CD4-positive, alpha-beta memory T cell (primary cell): Measurements from ENCODE around the gene SUCLG2. TPM values are rescaled to one million over a fixed set of nuclear protein-coding genes. Genes with fewer than 3 reads are reported as not detected.

ENCODE experiments used
- CTCF ChIA-PET: fragments of 350-600 bp; sonication (Branson Sonifier 250); formaldehyde crosslinking; loops from one replicate; lab custom pipeline; 2021; ENCODE audit warnings: inconsistent platforms; ENCODE audit not compliant: partially characterized antibody; lab: Charles Lee
- POLR2A ChIA-PET: fragments of 350-600 bp; sonication (Branson Sonifier 250); formaldehyde crosslinking; loops from one replicate; lab custom pipeline; 2021; ENCODE audit not compliant: partially characterized antibody; lab: Charles Lee
- DNase-seq, 5 donors: peaks; one replicate each; pipeline versions ENCODE4 v3.0.0 to v3.0.0-alpha.2; 2020 to 2022; ENCODE audit warnings: mixed read lengths in 1 of 5
- H3K27ac ChIP-seq: one replicate; pipeline ENCODE4 v1.7.0; 2013; ENCODE audit warnings: low read depth, low read length
- H3K27me3 ChIP-seq: 2 replicates; pipeline ENCODE4 v1.7.0; 2013; ENCODE audit warnings: mild to moderate bottlenecking, low read length, moderate library complexity; ENCODE audit not compliant: insufficient read depth
- H3K36me3 ChIP-seq: 2 replicates; pipeline ENCODE4 v1.7.0; 2013; ENCODE audit warnings: mild to moderate bottlenecking, low read length, moderate library complexity; ENCODE audit not compliant: insufficient read depth
- H3K4me1 ChIP-seq: 2 replicates; pipeline ENCODE4 v1.7.0; 2013; ENCODE audit warnings: mild to moderate bottlenecking, low read length, moderate library complexity; ENCODE audit not compliant: insufficient read depth
- H3K4me3 ChIP-seq, 2 donors: one replicate each; pipeline ENCODE4 v1.7.0; 2013; ENCODE audit warnings: low read length in 2 of 2, mild to moderate bottlenecking in 1 of 2
- H3K9me3 ChIP-seq, 2 donors: one replicate each; pipeline ENCODE4 v1.7.0; 2013; ENCODE audit warnings: low read length in 2 of 2, control low read depth in 1 of 2; ENCODE audit not compliant: control insufficient read depth in 1 of 2
- H3K27ac Mint-ChIP-seq, 7 donors: one replicate each; pipeline ENCODE4 v1.8.0; 2020 to 2021; ENCODE audit warnings: mixed read lengths in 7 of 7, mild to moderate bottlenecking in 6 of 7, inconsistent platforms in 3 of 7, moderate library complexity in 3 of 7
- H3K27me3 Mint-ChIP-seq, 2 donors: one replicate each; pipeline ENCODE4 v1.8.0; 2020 to 2021; ENCODE audit warnings: mixed read lengths in 2 of 2
- H3K36me3 Mint-ChIP-seq, 2 donors: one replicate each; pipeline ENCODE4 v1.8.0; 2020 to 2021; ENCODE audit warnings: mixed read lengths in 2 of 2, inconsistent platforms in 1 of 2, mild to moderate bottlenecking in 1 of 2
- H3K4me1 Mint-ChIP-seq, 4 donors: one replicate each; pipeline ENCODE4 v1.8.0; 2020 to 2021; ENCODE audit warnings: mixed read lengths in 4 of 4, mild to moderate bottlenecking in 1 of 4
- H3K4me3 Mint-ChIP-seq, 8 donors: one replicate each; pipeline ENCODE4 v1.8.0; 2020 to 2021; ENCODE audit warnings: mixed read lengths in 8 of 8, mild to moderate bottlenecking in 7 of 8, moderate library complexity in 6 of 8, inconsistent platforms in 3 of 8
- H3K9me3 Mint-ChIP-seq, 8 donors: one replicate each; pipeline ENCODE4 v1.8.0; 2020 to 2021; ENCODE audit warnings: mixed read lengths in 8 of 8, mild to moderate bottlenecking in 5 of 8, inconsistent platforms in 3 of 8, moderate library complexity in 1 of 8
- intact Hi-C: fragments of 100-400 bp; cut with micrococcal nuclease; formaldehyde crosslinking; loops from one replicate; pipeline ENCODE4 v1.15.1; 2023
- polyA plus RNA-seq, 2 donors: library from polyadenylated mRNA; unstranded; fragments of 300-500 nt; fragmentation: Illumina TruSeq; gene quantifications; one replicate each; pipeline ENCODE4 v1.2.3, GENCODE V29; 2021
- total RNA-seq, 2 experiments: library from RNA; stranded (reverse); gene quantifications; one replicate each; pipeline ENCODE4 v1.2.3, GENCODE V29; 2021

The SUCLG2 gene
- total and polyA plus RNA-seq, 4 experiments from 2014 or later, result 46.1 to 114 (median 56.8) TPM

DNA sequence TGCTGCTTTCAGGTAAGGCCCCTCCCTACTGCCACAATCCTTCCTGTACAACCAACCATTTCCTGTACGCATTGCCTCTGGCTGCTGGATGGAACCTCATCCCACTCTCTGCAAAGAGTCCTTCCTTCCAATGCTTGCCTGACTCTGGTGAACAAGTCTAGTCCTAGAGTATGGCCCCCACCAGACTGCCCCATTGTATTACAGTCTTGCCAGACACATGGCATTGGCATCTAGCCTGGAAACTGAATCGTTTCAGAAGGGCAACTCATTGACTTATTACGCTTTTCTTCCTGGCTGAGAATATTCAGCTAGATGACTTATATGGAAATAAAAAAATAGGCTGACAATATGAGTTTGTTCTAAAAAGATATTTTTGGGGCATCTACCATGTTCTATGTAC is 170.3 kb downstream of the SUCLG2 start:
- H3K27me3 Mint-ChIP-seq, result no peaks in the 10 kb centered on the region
- H3K4me1 ChIP-seq, result peaks cover 5% of the 10 kb centered on the region
- ChIA-PET POLR2A (no interaction called here), CTCF (no interaction called here)
- H3K9me3 ChIP-seq, result no peaks in the 10 kb centered on the region
- H3K4me1 Mint-ChIP-seq, result peaks cover 6 to 28% (median 10%) of the 10 kb centered on the region in 4 donors
- H3K27me3 ChIP-seq, result no peaks in the 10 kb centered on the region
- peaks cover 0 to 2% (median 0%) of the 10 kb centered on the region in 8 donors for H3K9me3 Mint-ChIP-seq
- DNase-seq, result no peak
- intact Hi-C loops, result no loop called here
- peak overlapping the region in 2 of 7 donors; percentile 16 to 53 for H3K27ac Mint-ChIP-seq
- no peak overlapping the region for H3K27ac ChIP-seq
- no peaks in the 10 kb centered on the region for H3K36me3 ChIP-seq
- peaks cover 36 to 54% of the 10 kb centered on the region in 2 donors for H3K36me3 Mint-ChIP-seq
- H3K4me3 Mint-ChIP-seq, result no peak overlapping the region
- H3K4me3 ChIP-seq, result no peak overlapping the region

DNA sequence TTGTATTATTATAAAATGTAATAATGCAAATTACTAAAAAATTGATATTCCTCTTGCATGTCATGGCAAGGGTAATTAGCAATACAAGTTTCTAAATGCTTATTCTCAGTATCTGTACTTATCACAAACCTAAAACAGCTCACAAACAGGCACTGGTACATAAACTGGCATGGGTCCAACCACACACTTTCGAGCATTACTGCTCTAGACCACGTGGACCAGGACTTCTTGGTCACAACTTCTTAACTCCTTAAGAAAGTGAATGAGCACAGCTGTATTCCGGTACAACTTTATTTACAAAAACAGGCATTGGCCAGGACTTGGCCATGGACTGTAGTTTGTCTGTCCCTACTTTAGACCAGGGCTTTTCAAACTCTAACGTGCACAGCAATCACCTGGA is 173.3 kb downstream of the SUCLG2 start:
- no peaks in the 10 kb centered on the region for H3K9me3 ChIP-seq
- no peak overlapping the region for H3K27ac Mint-ChIP-seq
- H3K4me3 ChIP-seq, result no peak overlapping the region
- POLR2A ChIA-PET, result no interaction called here
- H3K36me3 ChIP-seq, result no peaks in the 10 kb centered on the region
- peaks cover 0 to 2% (median 0%) of the 10 kb centered on the region in 8 donors for H3K9me3 Mint-ChIP-seq
- H3K27me3 Mint-ChIP-seq, result no peaks in the 10 kb centered on the region
- DNase-seq, result no peak
- H3K4me1 Mint-ChIP-seq, result peaks cover 7 to 28% (median 11%) of the 10 kb centered on the region in 4 donors
- peaks cover 39 to 72% of the 10 kb centered on the region in 2 donors for H3K36me3 Mint-ChIP-seq
- peaks cover 5% of the 10 kb centered on the region for H3K4me1 ChIP-seq
- no peak overlapping the region for H3K4me3 Mint-ChIP-seq
- no peak overlapping the region for H3K27ac ChIP-seq
- intact Hi-C loops, result no loop called here
- no peaks in the 10 kb centered on the region for H3K27me3 ChIP-seq
- CTCF ChIA-PET, result no interaction called here

DNA sequence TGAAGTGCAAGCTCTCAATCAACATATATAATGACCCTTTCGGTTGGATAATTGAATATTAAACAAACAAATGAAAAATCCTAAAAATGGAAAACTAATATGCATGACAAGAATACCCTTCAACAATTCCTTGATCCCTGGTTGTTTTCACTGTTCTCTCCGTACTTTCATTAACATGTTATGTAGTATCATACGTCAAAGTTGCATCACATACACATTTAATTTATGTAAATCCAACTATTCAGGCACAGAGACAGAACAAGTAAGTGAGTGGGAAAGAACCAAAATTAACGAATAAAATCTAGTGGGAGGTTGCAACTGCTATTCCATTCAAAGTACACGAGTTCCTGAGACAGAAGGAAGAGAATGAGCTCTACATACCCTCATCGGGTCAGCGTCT is 176.0 kb downstream of the SUCLG2 start:
- intact Hi-C loops, result no loop called here
- Histone ChIP-seq H3K4me3 (no peak overlapping the region), H3K4me1 (no peaks in the 10 kb centered on the region), H3K27ac (no peak overlapping the region), H3K36me3 (no peaks in the 10 kb centered on the region), H3K27me3 (no peaks in the 10 kb centered on the region), H3K9me3 (no peaks in the 10 kb centered on the region)
- Mint-ChIP-seq H3K27ac (no peak overlapping the region), H3K27me3 (no peaks in the 10 kb centered on the region), H3K36me3 (peaks cover 43 to 75% of the 10 kb centered on the region in 2 donors), H3K9me3 (peaks cover 0 to 2% (median 0%) of the 10 kb centered on the region in 8 donors), H3K4me1 (peaks cover 0 to 14% (median 4%) of the 10 kb centered on the region in 4 donors), H3K4me3 (no peak overlapping the region)
- ChIA-PET CTCF (interaction anchor here (1.4 kb wide), 1 partner anchor 10 kb away, joined by 5 read pairs; no protein-coding TSS in a partner anchor), POLR2A (no interaction called here)
- no peak for DNase-seq

DNA sequence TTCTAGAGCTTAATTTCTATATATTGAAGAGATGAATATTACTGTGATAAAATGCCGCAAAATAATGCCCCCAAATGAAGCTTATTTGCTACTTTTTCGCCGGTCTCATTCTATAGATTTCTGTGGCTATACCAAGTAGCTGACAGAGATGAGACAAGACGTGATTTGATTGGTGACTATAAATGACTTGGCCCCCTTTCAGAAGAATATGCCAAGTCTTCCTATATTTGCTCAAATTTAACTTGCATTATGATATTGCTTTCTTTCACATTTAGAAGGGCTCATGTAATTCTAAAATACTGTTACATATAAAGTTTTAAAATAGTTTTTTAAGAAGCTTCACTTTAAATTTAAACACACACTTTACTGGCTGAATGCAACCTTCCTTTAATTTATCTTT is 180.1 kb downstream of the SUCLG2 start:
- ChIA-PET CTCF (no interaction called here), POLR2A (no interaction called here)
- Mint-ChIP-seq H3K27ac (no peak overlapping the region), H3K4me1 (peaks cover 0 to 4% (median 0%) of the 10 kb centered on the region in 4 donors), H3K9me3 (no peaks in the 10 kb centered on the region), H3K36me3 (peaks cover 34 to 68% of the 10 kb centered on the region in 2 donors), H3K4me3 (no peak overlapping the region), H3K27me3 (no peaks in the 10 kb centered on the region)
- DNase-seq, result no peak
- no peaks in the 10 kb centered on the region for H3K36me3 ChIP-seq
- intact Hi-C loops, result no loop called here
- no peaks in the 10 kb centered on the region for H3K4me1 ChIP-seq
- H3K27me3 ChIP-seq, result no peaks in the 10 kb centered on the region
- no peak overlapping the region for H3K27ac ChIP-seq
- no peaks in the 10 kb centered on the region for H3K9me3 ChIP-seq
- no peak overlapping the region for H3K4me3 ChIP-seq

DNA sequence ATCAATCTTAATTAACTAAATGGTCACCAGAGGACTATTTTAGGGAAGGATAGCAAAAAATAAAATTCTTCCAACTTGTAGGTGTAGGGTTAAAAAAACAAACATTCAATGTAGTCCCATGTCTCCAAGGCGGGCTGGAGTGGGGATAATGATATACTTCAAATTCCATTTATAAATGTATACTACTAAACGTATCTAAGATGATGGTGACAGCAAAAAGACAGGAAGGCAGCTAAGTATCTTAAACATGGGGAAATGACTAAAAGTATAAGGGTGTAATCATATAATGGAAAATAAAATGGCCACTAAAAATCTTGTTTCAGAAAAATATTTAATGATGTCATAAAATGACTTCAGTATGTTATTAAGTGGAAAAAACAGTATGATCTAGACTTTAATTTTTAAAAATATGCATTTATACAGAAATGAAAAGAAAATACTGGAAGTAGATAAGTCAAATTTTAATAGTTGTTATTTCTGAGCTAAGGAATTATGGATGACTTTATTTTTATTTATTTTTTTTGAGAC is 181.7 kb downstream of the SUCLG2 start:
- H3K9me3 Mint-ChIP-seq, result no peaks in the 10 kb centered on the region
- H3K36me3 Mint-ChIP-seq, result peaks cover 42 to 68% of the 10 kb centered on the region in 2 donors
- intact Hi-C loops, result no loop called here
- Histone ChIP-seq H3K36me3 (no peaks in the 10 kb centered on the region), H3K4me1 (no peaks in the 10 kb centered on the region), H3K9me3 (no peaks in the 10 kb centered on the region), H3K27ac (no peak overlapping the region), H3K4me3 (no peak overlapping the region), H3K27me3 (no peaks in the 10 kb centered on the region)
- H3K27me3 Mint-ChIP-seq, result no peaks in the 10 kb centered on the region
- no peak overlapping the region for H3K4me3 Mint-ChIP-seq
- POLR2A ChIA-PET, result no interaction called here
- H3K4me1 Mint-ChIP-seq, result peaks cover 0 to 11% (median 2%) of the 10 kb centered on the region in 4 donors
- DNase-seq, result no peak
- CTCF ChIA-PET, result interaction anchor here (1.2 kb wide), 1 partner anchor 318 kb away, joined by 3 read pairs; no protein-coding TSS in a partner anchor
- H3K27ac Mint-ChIP-seq, result no peak overlapping the region

DNA sequence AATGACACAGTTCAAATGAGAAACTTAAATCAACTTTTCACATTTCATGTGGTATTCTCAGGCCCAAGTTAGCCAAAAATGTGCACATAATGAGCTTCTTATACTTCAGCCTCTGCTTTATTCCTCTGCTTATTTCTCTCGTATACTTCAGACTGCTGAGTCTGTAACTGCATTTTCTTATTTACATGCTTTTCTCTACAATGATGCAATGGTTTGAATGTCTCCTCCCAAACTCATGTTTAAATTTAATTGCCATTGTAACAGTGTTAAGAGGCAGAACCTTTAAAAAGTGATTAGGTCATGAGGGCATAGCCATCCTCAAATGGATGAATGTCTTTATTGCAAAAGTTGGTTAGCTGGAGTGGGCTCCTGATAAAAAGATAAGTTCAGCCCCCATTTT is 184.2 kb downstream of the SUCLG2 start:
- H3K9me3 Mint-ChIP-seq, result no peaks in the 10 kb centered on the region
- H3K36me3 ChIP-seq, result no peaks in the 10 kb centered on the region
- ChIA-PET POLR2A (no interaction called here), CTCF (no interaction called here)
- H3K4me1 ChIP-seq, result no peaks in the 10 kb centered on the region
- peaks cover 0 to 12% (median under 1%) of the 10 kb centered on the region in 4 donors for H3K4me1 Mint-ChIP-seq
- H3K27me3 Mint-ChIP-seq, result no peaks in the 10 kb centered on the region
- no peak overlapping the region for H3K27ac ChIP-seq
- H3K27ac Mint-ChIP-seq, result no peak overlapping the region
- no peak overlapping the region for H3K4me3 Mint-ChIP-seq
- no peak overlapping the region for H3K4me3 ChIP-seq
- intact Hi-C loops, result no loop called here
- H3K27me3 ChIP-seq, result no peaks in the 10 kb centered on the region
- peaks cover 47 to 59% of the 10 kb centered on the region in 2 donors for H3K36me3 Mint-ChIP-seq
- DNase-seq, result no peak
- no peaks in the 10 kb centered on the region for H3K9me3 ChIP-seq

DNA sequence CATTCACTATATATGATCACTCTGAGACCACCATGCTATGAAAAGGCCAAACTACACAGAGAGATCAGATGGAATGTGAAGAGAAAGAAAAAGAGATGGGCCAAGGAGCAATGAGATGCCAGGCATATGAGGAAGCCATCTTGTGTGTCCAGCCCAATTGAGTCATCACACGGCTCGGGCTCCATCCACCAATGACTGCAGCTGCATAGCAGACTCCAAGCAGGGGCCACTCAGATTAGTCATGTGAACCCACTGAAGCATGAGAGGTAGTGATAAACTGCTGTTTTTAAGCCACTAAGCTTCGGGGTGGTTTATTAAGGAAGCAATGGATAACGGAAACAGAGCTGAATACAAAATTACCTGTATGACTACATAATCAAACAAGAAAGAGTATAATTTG is 185.9 kb downstream of the SUCLG2 start:
- no peak overlapping the region for H3K4me3 ChIP-seq
- no peak overlapping the region for H3K27ac ChIP-seq
- no peaks in the 10 kb centered on the region for H3K27me3 Mint-ChIP-seq
- H3K4me1 Mint-ChIP-seq, result peaks cover 0 to 12% (median 3%) of the 10 kb centered on the region in 4 donors
- no peaks in the 10 kb centered on the region for H3K4me1 ChIP-seq
- H3K9me3 ChIP-seq, result no peaks in the 10 kb centered on the region
- intact Hi-C loops, result no loop called here
- H3K9me3 Mint-ChIP-seq, result no peaks in the 10 kb centered on the region
- no peak overlapping the region for H3K4me3 Mint-ChIP-seq
- no peak overlapping the region for H3K27ac Mint-ChIP-seq
- ChIA-PET POLR2A (no interaction called here), CTCF (interaction anchor here (1.3 to 1.4 kb wide), 2 partner anchors 9 to 321 kb away, joined by 5 to 6 read pairs; no protein-coding TSS in a partner anchor)
- no peaks in the 10 kb centered on the region for H3K36me3 ChIP-seq
- peaks cover 47 to 63% of the 10 kb centered on the region in 2 donors for H3K36me3 Mint-ChIP-seq
- DNase-seq, result no peak
- H3K27me3 ChIP-seq, result no peaks in the 10 kb centered on the region
